IMR-90 (cell line): Measurements from ENCODE around the gene ATP11A. TPM values are rescaled to one million over a fixed set of nuclear protein-coding genes. Genes with fewer than 3 reads are reported as not detected.

ENCODE experiments used
- ATAC-seq: fragments of 200-7000 bp; cut with Tn5 transposase; 2 replicates; pipeline ENCODE4 v1.9.1; 2020; ENCODE audit warnings: low read depth, mild to moderate bottlenecking, moderate library complexity
- BruUV-seq: library from RNA; stranded (reverse); fragments of 400-500 nt; replicated peaks from 2 replicates; lab custom pipeline; 2021; lab: Mats Ljungman, UMichigan
- CTCF ChIA-PET: fragments of 300-600 bp; formaldehyde crosslinking; extraction: SDS; loops from one replicate; lab custom pipeline; 2021; ENCODE audit warnings: antibody characterized with exemption; lab: Yijun Ruan, JAX
- POLR2A ChIA-PET: fragments of 300-600 bp; sonication (Branson Sonifier 250); formaldehyde crosslinking; loops from one replicate; lab custom pipeline; 2022; ENCODE audit warnings: antibody characterized with exemption; ENCODE audit not compliant: unreplicated experiment; lab: Charles Lee
- DNase-seq: peaks from one replicate; pipeline ENCODE4 v3.0.0; 2013
- H2AFZ ChIP-seq: replicated peaks from 2 replicates; pipeline ENCODE3; 2013; ENCODE audit warnings: low read length, mild to moderate bottlenecking; ENCODE audit not compliant: poor library complexity
- H2AK5ac ChIP-seq: 2 replicates; pipeline ENCODE4 v1.6.1; 2013; ENCODE audit warnings: low read depth, low read length, inconsistent platforms
- H2AK9ac ChIP-seq: replicated peaks from 2 replicates; pipeline ENCODE3; 2013; ENCODE audit warnings: mild to moderate bottlenecking, low read depth, low read length, moderate library complexity; ENCODE audit not compliant: poor library complexity
- H2BK120ac ChIP-seq: 2 replicates; pipeline ENCODE4 v1.6.1; 2013; ENCODE audit warnings: low read depth, low read length, inconsistent platforms
- H2BK15ac ChIP-seq: 3 replicates; pipeline ENCODE4 v1.6.1; 2013; ENCODE audit warnings: low read depth, low read length, inconsistent platforms
- H2BK20ac ChIP-seq: 2 replicates; pipeline ENCODE4 v1.6.1; 2013; ENCODE audit warnings: low read depth, mild to moderate bottlenecking, inconsistent platforms, low read length, moderate library complexity
- H2BK5ac ChIP-seq: 2 replicates; pipeline ENCODE4 v1.6.1; 2013; ENCODE audit warnings: mild to moderate bottlenecking, low read depth, low read length, inconsistent platforms; ENCODE audit not compliant: poor library complexity, severe bottlenecking
- H3K14ac ChIP-seq: replicated peaks from 2 replicates; pipeline ENCODE4 v1.6.1; 2013; ENCODE audit warnings: low read depth, low read length, inconsistent platforms
- H3K18ac ChIP-seq: 2 replicates; pipeline ENCODE4 v1.6.1; 2013; ENCODE audit warnings: low read depth, low read length, control low read depth
- H3K23ac ChIP-seq: 2 replicates; pipeline ENCODE4 v1.6.1; 2013; ENCODE audit warnings: low read depth, low read length, inconsistent platforms
- H3K27ac ChIP-seq: 2 replicates; pipeline ENCODE4 v1.5.1; 2013; ENCODE audit warnings: mild to moderate bottlenecking, control low read depth, low read length; ENCODE audit not compliant: insufficient read depth
- H3K27me3 ChIP-seq: 2 replicates; pipeline ENCODE4 v1.6.1; 2013; ENCODE audit warnings: low read length; ENCODE audit not compliant: control insufficient read depth, insufficient read depth
- H3K36me3 ChIP-seq: 2 replicates; pipeline ENCODE4 v1.6.1; 2013; ENCODE audit warnings: low read length, mixed read lengths; ENCODE audit not compliant: control insufficient read depth, insufficient read depth
- H3K4ac ChIP-seq: 2 replicates; pipeline ENCODE4 v1.6.1; 2013; ENCODE audit warnings: low read depth, low read length, inconsistent platforms
- H3K4me1 ChIP-seq: 2 replicates; pipeline ENCODE4 v1.6.1; 2013; ENCODE audit warnings: low read length, mixed read lengths; ENCODE audit not compliant: control insufficient read depth, insufficient read depth
- H3K4me2 ChIP-seq: 2 replicates; pipeline ENCODE4 v1.6.1; 2013; ENCODE audit warnings: low read depth, mild to moderate bottlenecking, control low read depth, low read length, moderate library complexity
- H3K4me3 ChIP-seq: 2 replicates; pipeline ENCODE4 v1.5.1; 2013; ENCODE audit warnings: low read depth, mild to moderate bottlenecking, control low read depth, low read length, moderate library complexity; ENCODE audit not compliant: insufficient read depth
- H3K56ac ChIP-seq: 2 replicates; pipeline ENCODE4 v1.6.1; 2013; ENCODE audit warnings: low read length, inconsistent platforms; ENCODE audit not compliant: insufficient read depth; ENCODE audit errors: extremely low read depth
- H3K79me1 ChIP-seq, 2 experiments: 2 replicates each; pipeline ENCODE4 v1.6.1; 2013; ENCODE audit warnings: low read length in 2 of 2, inconsistent platforms in 1 of 2, low read depth in 1 of 2
- H3K9ac ChIP-seq: 2 replicates; pipeline ENCODE4 v1.6.1; 2013; ENCODE audit warnings: low read depth, low read length, control low read depth
- H3K9me1 ChIP-seq: 2 replicates; pipeline ENCODE4 v1.6.1; 2013; ENCODE audit warnings: low read length, inconsistent platforms; ENCODE audit not compliant: insufficient read depth
- H3K9me3 ChIP-seq: 2 replicates; pipeline ENCODE4 v1.6.1; 2013; ENCODE audit warnings: low read length; ENCODE audit not compliant: control insufficient read depth, insufficient read depth
- H4K20me1 ChIP-seq: 2 replicates; pipeline ENCODE4 v1.6.1; 2013; ENCODE audit warnings: low read length, inconsistent platforms; ENCODE audit not compliant: insufficient read depth
- H4K5ac ChIP-seq: 2 replicates; pipeline ENCODE4 v1.6.1; 2013; ENCODE audit warnings: mild to moderate bottlenecking, low read depth, low read length, control low read depth
- H4K8ac ChIP-seq, 2 experiments: 2 replicates each; pipeline ENCODE4 v1.6.1; 2013; ENCODE audit warnings: low read depth in 2 of 2, low read length in 2 of 2, control low read depth in 1 of 2, inconsistent platforms in 1 of 2
- H4K91ac ChIP-seq: 2 replicates; pipeline ENCODE4 v1.6.1; 2013; ENCODE audit warnings: low read depth, low read length, inconsistent platforms; ENCODE audit not compliant: insufficient read depth
- BHLHE40 ChIP-seq: fragments of 150-350 bp; IDR thresholded peaks from 2 replicates; pipeline ENCODE4 v1.6.1; 2016; ENCODE audit warnings: mild to moderate bottlenecking, low read depth, low read length
- CEBPB ChIP-seq: IDR thresholded peaks from 2 replicates; pipeline ENCODE4 v1.6.1; 2012; ENCODE audit warnings: low read depth, low read length, improper control_type of control experiment
- CTCF ChIP-seq: conservative IDR thresholded peaks from 2 replicates; pipeline ENCODE4 v1.5.1; 2012; ENCODE audit warnings: mild to moderate bottlenecking, low read depth, low read length, improper control_type of control experiment
- ELK1 ChIP-seq: fragments of 150-350 bp; IDR thresholded peaks from 2 replicates; pipeline ENCODE4 v1.6.1; 2016; ENCODE audit warnings: low read depth, mild to moderate bottlenecking, low read length, moderate library complexity, borderline replicate concordance
- FOS ChIP-seq: fragments of 150-350 bp; IDR thresholded peaks from 2 replicates; pipeline ENCODE4 v1.6.1; 2016; ENCODE audit warnings: low read depth, low read length
- MAFK ChIP-seq: IDR thresholded peaks from 2 replicates; pipeline ENCODE4 v1.6.1; 2012; ENCODE audit warnings: low read depth, low read length, improper control_type of control experiment
- MAZ ChIP-seq: IDR thresholded peaks from 2 replicates; pipeline ENCODE4 v1.6.1; 2012; ENCODE audit warnings: low read depth, mild to moderate bottlenecking, low read length, improper control_type of control experiment, moderate library complexity, borderline replicate concordance
- MXI1 ChIP-seq: IDR thresholded peaks from 2 replicates; pipeline ENCODE4 v1.6.1; 2012; ENCODE audit warnings: low read depth, mild to moderate bottlenecking, low read length, moderate library complexity, borderline replicate concordance
- NFE2L2 ChIP-seq: fragments of 150-350 bp; IDR thresholded peaks from 2 replicates; pipeline ENCODE4 v1.6.1; 2016; ENCODE audit warnings: low read depth, mild to moderate bottlenecking, low read length
- POLR2A ChIP-seq: IDR thresholded peaks from 2 replicates; pipeline ENCODE4 v1.6.1; 2012; ENCODE audit warnings: mild to moderate bottlenecking, low read depth, low read length
- SMC3 ChIP-seq: fragments of 150-350 bp; IDR thresholded peaks from 2 replicates; pipeline ENCODE4 v1.6.1; 2016; ENCODE audit warnings: low read depth, mild to moderate bottlenecking, antibody characterized with exemption, low read length, moderate library complexity
- WGBS, 2 experiments: methylation state at CpG; one replicate each; pipeline versions ENCODE4 v1.1.5 to v1.1.7; 2013; ENCODE audit warnings: missing lambda C conversion rate in 2 of 2; ENCODE audit not compliant: insufficient read length in 1 of 2; ENCODE audit errors: extremely low coverage in 2 of 2; 5-methylcytosine and 5-hydroxymethylcytosine counted together
- dilution Hi-C: fragments of 300-500 bp; cut with HindIII; formaldehyde crosslinking; loops from one replicate; pipeline ENCODE4 v1.14.3; 2018; ENCODE audit warnings: low sequenced_read_pairs; ENCODE audit not compliant: unreplicated experiment
- in situ Hi-C: fragments of 300-500 bp; cut with MboI; formaldehyde crosslinking; loops from 3 replicates; pipeline ENCODE4 v1.14.3; 2019; ENCODE audit warnings: low sequenced_read_pairs, inconsistent platforms, mixed read lengths
- intact Hi-C: fragments of 100-400 bp; cut with micrococcal nuclease; formaldehyde crosslinking; loops from 2 replicates; pipeline ENCODE4 v1.10.0; 2022
- polyA plus RNA-seq, 3 experiments: library from polyadenylated mRNA; depleted of rRNA; stranded (reverse); fragments of >200 nt; gene quantifications; 2 replicates each; pipeline ENCODE4 v1.2.3, GENCODE V29; 2012; ENCODE audit warnings: low replicate concordance in 1 of 3
- total RNA-seq: library from RNA; depleted of rRNA; stranded (reverse); fragments of >200 nt; gene quantifications from 2 replicates; pipeline ENCODE4 v1.2.3, GENCODE V29; 2012

ATP11A gene
- total and polyA plus RNA-seq, 2 of the 4 experiments (the other 2 are of a cell fraction): 8.4 to 12.0 TPM

GRCh38 chr13:112840472-112841302 is 150.8 kb downstream of the ATP11A start:
- dilution Hi-C loops: no loop called here

More at GRCh38 chr13:112840472-112841302, 150.8 kb downstream of the ATP11A start:
- Histone ChIP-seq H3K4ac (no peak overlapping the region), H3K79me1 (no peaks in the 10 kb centered on the region), H4K5ac (no peak overlapping the region), H2AK9ac (no peak overlapping the region), H2AFZ (no peak overlapping the region), H3K56ac (no peak overlapping the region), H2BK20ac (no peak overlapping the region), H3K9me1 (no peaks in the 10 kb centered on the region; the same call in 1 of the 2 replicates), H4K91ac (no peak overlapping the region), H2BK5ac (no peak overlapping the region), H3K18ac (no peak overlapping the region), H2BK120ac (no peak overlapping the region), H3K36me3 (peaks cover 40% of the 10 kb centered on the region), H3K9me3 (no peaks in the 10 kb centered on the region), H4K8ac (no peak overlapping the region), H3K27ac (no peak overlapping the region), H2AK5ac (no peak overlapping the region), H3K4me3 (no peak overlapping the region), H3K9ac (no peak overlapping the region), H3K27me3 (no peaks in the 10 kb centered on the region), H4K20me1 (no peaks in the 10 kb centered on the region), H2BK15ac (no peak overlapping the region), H3K14ac (no peak overlapping the region), H3K4me1 (no peaks in the 10 kb centered on the region), H3K23ac (no peak overlapping the region), H3K4me2 (no peak overlapping the region)
- no peak for TF ChIP-seq ELK1
- TF ChIP-seq BHLHE40: no peak
- no peak for TF ChIP-seq NFE2L2
- no peak for TF ChIP-seq FOS
- TF ChIP-seq SMC3: no peak
- TF ChIP-seq MAFK: no peak
- no peak for TF ChIP-seq MXI1
- TF ChIP-seq CEBPB: no peak
- no peak for TF ChIP-seq MAZ
- TF ChIP-seq CTCF: no peak
- TF ChIP-seq POLR2A: no peak
- POLR2A ChIA-PET: no interaction called here
- in situ Hi-C loops (no loop called here), intact Hi-C loops (no loop called here)
- 94% methylated on average over 17 of the region's 34 CpGs; no CpG with 5 or more reads in 1 of the 2 experiments for WGBS, 2 experiments
- BruUV-seq: no TSS peak
- CTCF ChIA-PET: no interaction called here
- no peak for ATAC-seq
- DNase-seq: no peak
